Measurements from ENCODE around the gene SMG6. TPM values are rescaled to one million over a fixed set of nuclear protein-coding genes. Genes with fewer than 3 reads are reported as not detected.

SMG6 gene
- total RNA-seq, 8 experiments from 2014 or later, result 18.5 to 54.9 (median 30.6) TPM

- WGBS, 10 experiments, result 17 to 100% (median 87%) methylated on average over 1 to 5 of the region's 6 CpGs; no CpG with 5 or more reads in 1 of the 10 experiments
- peaks cover 4 to 11% of the 10 kb centered on the region in 2 donors for H3K4me1 ChIP-seq (replicated peaks in 1 of 2)
- ATAC-seq (replicated peaks in 6 of 8), result no peak
- in situ Hi-C loops (cut with MboI; ENCODE audit: low pct_unique_long_range_greater_than_20kb in 2 of 9, low sequenced_read_pairs in 9 of 9, unreplicated experiment in 9 of 9), result no loop called here
- H3K4me3 ChIP-seq, result no peak overlapping the region
- no peak overlapping the region for H3K27ac ChIP-seq
These were observed 179.2 kb downstream of the SMG6 start for GRCh38 chr17:2124391-2124790.

- WGBS, 10 experiments, result 0 to 86% (median 71%) methylated on average over 1 to 6 of the region's 7 CpGs; no CpG with 5 or more reads in 3 of the 10 experiments
- peak in 7 of 8 experiments; percentile 24 to 84 (median 56) for ATAC-seq (replicated peaks in 6 of 8)
- Histone ChIP-seq H3K4me3 (no peak overlapping the region), H3K27ac (no peak overlapping the region), H3K4me1 (replicated peaks in 1 of 2) (peaks cover 4 to 11% of the 10 kb centered on the region in 2 donors)
- in situ Hi-C loops (cut with MboI; ENCODE audit: low pct_unique_long_range_greater_than_20kb in 2 of 9, low sequenced_read_pairs in 9 of 9, unreplicated experiment in 9 of 9), result no loop called here
These were observed 180.0 kb downstream of the SMG6 start for GRCh38 chr17:2123375-2124251.

- Histone ChIP-seq H3K27ac (no peak overlapping the region), H3K4me3 (no peak overlapping the region), H3K4me1 (replicated peaks in 1 of 2) (peaks cover 4 to 11% of the 10 kb centered on the region in 2 donors)
- in situ Hi-C loops (cut with MboI; ENCODE audit: low pct_unique_long_range_greater_than_20kb in 2 of 9, low sequenced_read_pairs in 9 of 9, unreplicated experiment in 9 of 9), result no loop called here
- 0 to 85% (median 51%) methylated on average over 1 to 8 of the region's 16 CpGs; no CpG with 5 or more reads in 2 of the 10 experiments for WGBS, 10 experiments
- ATAC-seq (replicated peaks in 6 of 8), result peak; percentile 9 to 78 (median 44)
These were observed 180.8 kb downstream of the SMG6 start for GRCh38 chr17:2122641-2123302.

GRCh38 chr17:2120586-2121335, 182.8 kb downstream of the SMG6 start:
- ATAC-seq (replicated peaks in 6 of 8), result peak in 3 of 8 experiments; percentile 19 to 54 (median 20)
- Histone ChIP-seq H3K4me3 (no peak overlapping the region), H3K27ac (no peak overlapping the region), H3K4me1 (replicated peaks in 1 of 2) (peaks cover 4 to 11% of the 10 kb centered on the region in 2 donors)
- in situ Hi-C loops (cut with MboI; ENCODE audit: low pct_unique_long_range_greater_than_20kb in 2 of 9, low sequenced_read_pairs in 9 of 9, unreplicated experiment in 9 of 9), result no loop called here
- WGBS, 10 experiments, result 38 to 100% (median 91%) methylated on average over 1 to 8 of the region's 8 CpGs

- Histone ChIP-seq H3K27ac (no peak overlapping the region), H3K4me3 (no peak overlapping the region)
- in situ Hi-C loops (cut with MboI; ENCODE audit: low pct_unique_long_range_greater_than_20kb in 2 of 9, low sequenced_read_pairs in 9 of 9, unreplicated experiment in 9 of 9), result no loop called here
These were observed 190.3 kb downstream of the SMG6 start for GRCh38 chr17:2113279-2113622.

GRCh38 chr17:2111691-2112090, 191.9 kb downstream of the SMG6 start:
- no peak overlapping the region for H3K27ac ChIP-seq
- H3K4me1 ChIP-seq (replicated peaks in 1 of 2), result no peaks in the 10 kb centered on the region
- ATAC-seq (replicated peaks in 6 of 8), result peak in 1 of 8 experiments; percentile 31
- in situ Hi-C loops (cut with MboI; ENCODE audit: low pct_unique_long_range_greater_than_20kb in 2 of 9, low sequenced_read_pairs in 9 of 9, unreplicated experiment in 9 of 9), result no loop called here
- WGBS, 10 experiments, result 20 to 100% (median 87%) methylated on average over 1 to 5 of the region's 5 CpGs; no CpG with 5 or more reads in 3 of the 10 experiments
- H3K4me3 ChIP-seq, result no peak overlapping the region

More at GRCh38 chr17:2113279-2113622, 190.3 kb downstream of the SMG6 start:
- 77 to 100% (median 87%) methylated on average over 1 to 6 of the region's 6 CpGs; no CpG with 5 or more reads in 2 of the 10 experiments for WGBS, 10 experiments
- H3K4me1 ChIP-seq (replicated peaks in 1 of 2), result no peaks in the 10 kb centered on the region
- ATAC-seq (replicated peaks in 6 of 8), result no peak

DNA sequence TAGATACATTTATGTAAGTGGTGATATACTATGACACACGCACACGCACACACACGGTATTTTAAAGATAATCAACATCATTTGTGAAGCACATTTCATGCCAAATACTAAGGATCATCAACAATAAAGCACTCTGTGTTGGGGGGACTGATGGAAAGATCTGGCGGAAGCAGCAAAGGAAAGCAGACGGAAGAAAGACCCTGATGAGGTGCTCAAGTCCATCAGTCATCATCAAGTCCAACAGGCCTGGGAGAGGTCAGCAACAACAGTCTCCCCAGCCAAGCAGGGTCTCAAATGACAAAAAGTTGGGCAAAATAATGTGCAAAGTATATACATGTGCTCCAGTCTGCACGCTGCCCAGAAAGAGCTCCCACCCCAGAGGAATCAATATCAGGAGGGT, 193.1 kb downstream of the SMG6 start:
- ATAC-seq (replicated peaks in 6 of 8), result no peak
- Histone ChIP-seq H3K4me3 (no peak overlapping the region), H3K4me1 (replicated peaks in 1 of 2) (no peaks in the 10 kb centered on the region), H3K27ac (no peak overlapping the region)
- 75 to 100% (median 95%) methylated on average over 3 to 6 of the region's 6 CpGs; no CpG with 5 or more reads in 1 of the 10 experiments for WGBS, 10 experiments
- in situ Hi-C loops (cut with MboI; ENCODE audit: low pct_unique_long_range_greater_than_20kb in 2 of 9, low sequenced_read_pairs in 9 of 9, unreplicated experiment in 9 of 9), result no loop called here

DNA sequence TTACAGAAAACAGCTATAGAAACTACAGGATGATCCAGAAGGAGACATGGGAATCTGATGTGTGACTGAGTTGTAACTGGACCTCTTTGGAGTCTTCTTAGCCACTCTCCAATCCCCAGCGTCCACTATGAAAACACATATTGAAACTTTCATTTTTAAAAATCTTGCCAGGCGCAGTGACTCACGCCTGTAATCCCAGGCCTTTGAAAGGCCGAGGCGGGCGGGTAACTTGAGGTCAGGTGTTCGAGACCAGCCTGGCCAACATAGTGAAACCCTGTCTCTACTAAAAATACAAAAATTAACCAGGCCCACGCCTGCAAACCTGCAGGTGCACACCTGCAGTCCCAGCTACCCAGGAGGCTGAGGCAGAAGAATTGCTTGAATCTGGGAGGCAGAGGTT, 195.4 kb downstream of the SMG6 start:
- ATAC-seq (replicated peaks in 6 of 8), result no peak
- Histone ChIP-seq H3K4me1 (replicated peaks in 1 of 2) (no peaks in the 10 kb centered on the region), H3K4me3 (no peak overlapping the region), H3K27ac (no peak overlapping the region)
- WGBS, 10 experiments, result 34 to 100% (median 85%) methylated on average over 2 to 7 of the region's 8 CpGs; no CpG with 5 or more reads in 3 of the 10 experiments
- in situ Hi-C loops (cut with MboI; ENCODE audit: low pct_unique_long_range_greater_than_20kb in 2 of 9, low sequenced_read_pairs in 9 of 9, unreplicated experiment in 9 of 9), result no loop called here

- 51 to 100% (median 93%) methylated on average over 1 to 3 of the region's 3 CpGs; no CpG with 5 or more reads in 4 of the 10 experiments for WGBS, 10 experiments
- no peak for ATAC-seq (replicated peaks in 6 of 8)
These were observed 196.1 kb downstream of the SMG6 start for GRCh38 chr17:2107506-2107905.

GRCh38 chr17:2107050-2107449, 196.5 kb downstream of the SMG6 start:
- Histone ChIP-seq H3K4me3 (no peak overlapping the region), H3K4me1 (replicated peaks in 1 of 2) (no peaks in the 10 kb centered on the region), H3K27ac (no peak overlapping the region)
- in situ Hi-C loops (cut with MboI; ENCODE audit: low pct_unique_long_range_greater_than_20kb in 2 of 9, low sequenced_read_pairs in 9 of 9, unreplicated experiment in 9 of 9), result no loop called here
- 17 to 100% (median 100%) methylated on average over 1 of the region's 2 CpGs; no CpG with 5 or more reads in 6 of the 10 experiments for WGBS, 10 experiments
- no peak for ATAC-seq (replicated peaks in 6 of 8)

More at GRCh38 chr17:2107506-2107905, 196.1 kb downstream of the SMG6 start:
- Histone ChIP-seq H3K4me1 (replicated peaks in 1 of 2) (no peaks in the 10 kb centered on the region), H3K27ac (no peak overlapping the region), H3K4me3 (no peak overlapping the region)
- in situ Hi-C loops (cut with MboI; ENCODE audit: low pct_unique_long_range_greater_than_20kb in 2 of 9, low sequenced_read_pairs in 9 of 9, unreplicated experiment in 9 of 9), result no loop called here

GRCh38 chr17:2106308-2106955, 197.2 kb downstream of the SMG6 start:
- in situ Hi-C loops (cut with MboI; ENCODE audit: low pct_unique_long_range_greater_than_20kb in 2 of 9, low sequenced_read_pairs in 9 of 9, unreplicated experiment in 9 of 9), result no loop called here
- Histone ChIP-seq H3K4me3 (no peak overlapping the region), H3K27ac (no peak overlapping the region), H3K4me1 (replicated peaks in 1 of 2) (no peaks in the 10 kb centered on the region)
- no peak for ATAC-seq (replicated peaks in 6 of 8)
- 47 to 96% (median 76%) methylated on average over 2 to 11 of the region's 11 CpGs for WGBS, 10 experiments

GRCh38 chr17:2105663-2106062, 197.9 kb downstream of the SMG6 start:
- Histone ChIP-seq H3K4me1 (replicated peaks in 1 of 2) (no peaks in the 10 kb centered on the region), H3K4me3 (no peak overlapping the region), H3K27ac (no peak overlapping the region)
- in situ Hi-C loops (cut with MboI; ENCODE audit: low pct_unique_long_range_greater_than_20kb in 2 of 9, low sequenced_read_pairs in 9 of 9, unreplicated experiment in 9 of 9), result no loop called here
- ATAC-seq (replicated peaks in 6 of 8), result no peak
- WGBS, 10 experiments, result 83 to 100% (median 95%) methylated on average over 1 of the region's 1 CpG; no CpG with 5 or more reads in 6 of the 10 experiments

Data from motor neuron (in vitro differentiated cells).